GM12878 (cell line): ENCODE measurements around the gene FRAS1. TPM values are rescaled to one million over a fixed set of nuclear protein-coding genes. Genes with fewer than 3 reads are reported as not detected.

ENCODE experiments used
- ATAC-seq: fragments of 200-7000 bp; cut with Tn5 transposase; 3 replicates; pipeline ENCODE4 v1.9.1; 2020; ENCODE audit warnings: mild to moderate bottlenecking, moderate library complexity
- BruUV-seq: library from RNA; stranded (reverse); fragments of 400-500 nt; replicated peaks from 2 replicates; lab custom pipeline; 2021; lab: Mats Ljungman, UMichigan
- CTCF ChIA-PET: fragments of 300-600 bp; sonication (Branson Sonifier 250); formaldehyde crosslinking; extraction: SDS; loops from one replicate; lab custom pipeline; 2021; ENCODE audit warnings: inconsistent platforms; lab: Yijun Ruan, JAX
- POLR2A ChIA-PET: fragments of 350-600 bp; formaldehyde crosslinking; extraction: SDS; loops from one replicate; lab custom pipeline; 2021; ENCODE audit warnings: inconsistent platforms; lab: Charles Lee
- RAD21 ChIA-PET: fragments of 300-600 bp; sonication (Branson Sonifier 250); formaldehyde crosslinking; loops from one replicate; lab custom pipeline; 2023; ENCODE audit warnings: antibody characterized with exemption; ENCODE audit not compliant: unreplicated experiment; lab: Charles Lee
- SMC1A ChIA-PET: fragments of 300-600 bp; sonication (Branson Sonifier 250); formaldehyde crosslinking; loops from one replicate; lab custom pipeline; 2023; ENCODE audit not compliant: unreplicated experiment, uncharacterized antibody; lab: Charles Lee
- DNase-seq: peaks from one replicate; pipeline ENCODE4 v3.0.0-alpha.2; 2011; ENCODE audit warnings: low read depth, low spot score
- FAIRE-seq: peaks from 3 replicates; lab custom pipeline; 2011; peaks lifted over from hg19 to GRCh38; lab: Jason Lieb, UNC
- H2AFZ ChIP-seq: 2 replicates; pipeline ENCODE4 v1.6.0; 2011; ENCODE audit warnings: low read depth, low read length, control low read depth; ENCODE audit not compliant: control insufficient read depth
- H3K27ac ChIP-seq: 2 replicates; pipeline ENCODE4 v1.5.1; 2011; ENCODE audit warnings: control low read depth; ENCODE audit not compliant: control insufficient read depth, insufficient read depth
- H3K27me3 ChIP-seq, 2 experiments: replicated peaks in 1 of 2; 2 replicates each; pipeline versions ENCODE4 v1.6.0 to v1.6.1; 2011; ENCODE audit warnings: low read length in 1 of 2; ENCODE audit not compliant: control insufficient read depth in 2 of 2, insufficient read depth in 2 of 2
- H3K36me3 ChIP-seq, 2 experiments: 2 replicates each; pipeline ENCODE4 v1.5.1; 2011; ENCODE audit warnings: low read length in 1 of 2; ENCODE audit not compliant: control insufficient read depth in 2 of 2, insufficient read depth in 2 of 2
- H3K4me1 ChIP-seq: 2 replicates; pipeline ENCODE4 v1.6.1; 2011; ENCODE audit warnings: mild to moderate bottlenecking, low read length, moderate library complexity, mixed read lengths; ENCODE audit not compliant: control insufficient read depth, insufficient read depth
- H3K4me2 ChIP-seq: 2 replicates; pipeline ENCODE4 v1.6.0; 2011; ENCODE audit warnings: control low read depth; ENCODE audit not compliant: control insufficient read depth, insufficient read depth
- H3K4me3 ChIP-seq: fragments of 200-600 bp; sonication (generic); 2 replicates; pipeline ENCODE4 v1.5.1; 2016
- H3K79me2 ChIP-seq: 2 replicates; pipeline ENCODE4 v1.6.0; 2011; ENCODE audit warnings: low read length; ENCODE audit not compliant: control insufficient read depth, insufficient read depth
- H3K9ac ChIP-seq: 2 replicates; pipeline ENCODE4 v1.8.0; 2011; ENCODE audit warnings: low read length, control low read depth, mixed read lengths; ENCODE audit not compliant: control insufficient read depth, insufficient read depth
- H3K9me3 ChIP-seq: replicated peaks from 3 replicates; pipeline ENCODE4 v1.5.1; 2011; ENCODE audit warnings: mild to moderate bottlenecking, low read length; ENCODE audit not compliant: control insufficient read depth, insufficient read depth
- H4K20me1 ChIP-seq: 2 replicates; pipeline ENCODE4 v1.6.0; 2011; ENCODE audit not compliant: control insufficient read depth, insufficient read depth
- E2F4 ChIP-seq: IDR thresholded peaks from 2 replicates; pipeline ENCODE4 v1.6.1; 2012; ENCODE audit warnings: low read depth, low read length, improper control_type of control experiment
- FOS ChIP-seq: IDR thresholded peaks from 3 replicates; pipeline ENCODE4 v1.6.1; 2011; ENCODE audit warnings: borderline replicate concordance; ENCODE audit not compliant: insufficient read length; ENCODE audit errors: extremely low read depth
- FOXK2 ChIP-seq: fragments of 450-650 bp; IDR thresholded peaks from 2 replicates; pipeline ENCODE4 v1.6.1; 2017; ENCODE audit warnings: mild to moderate bottlenecking, moderate library complexity
- GABPA ChIP-seq: IDR thresholded peaks from 2 replicates; pipeline ENCODE4 v1.6.1; 2014; ENCODE audit warnings: antibody characterized with exemption, low read depth, mild to moderate bottlenecking, inconsistent platforms
- HDAC6 ChIP-seq: fragments of 200-600 bp; sonication (generic); IDR thresholded peaks from one replicate; pipeline ENCODE4 v1.8.0; 2017; ENCODE audit warnings: antibody characterized with exemption; ENCODE audit not compliant: unreplicated experiment
- HSF1 ChIP-seq: fragments of 150-350 bp; IDR thresholded peaks from 2 replicates; pipeline ENCODE4 v1.6.1; 2014; ENCODE audit warnings: mild to moderate bottlenecking, low read depth, low read length
- IRF4 ChIP-seq: IDR thresholded peaks from 2 replicates; pipeline ENCODE4 v1.6.1; 2011; ENCODE audit warnings: low read depth, low read length
- JUND ChIP-seq: IDR thresholded peaks from 2 replicates; pipeline ENCODE4 v1.6.1; 2012; ENCODE audit warnings: low read depth, mild to moderate bottlenecking, low read length, improper control_type of control experiment, moderate library complexity
- LARP7 ChIP-seq: fragments of 450-650 bp; IDR thresholded peaks from 2 replicates; pipeline ENCODE4 v1.6.1; 2017; ENCODE audit warnings: mild to moderate bottlenecking
- MLLT1 ChIP-seq: fragments of 450-650 bp; IDR thresholded peaks from 2 replicates; pipeline ENCODE4 v1.6.1; 2016; ENCODE audit warnings: mild to moderate bottlenecking
- MXI1 ChIP-seq: fragments of 150-350 bp; IDR thresholded peaks from 2 replicates; pipeline ENCODE4 v1.6.1; 2011; ENCODE audit warnings: low read depth, mild to moderate bottlenecking, inconsistent platforms, low read length, improper control_type of control experiment
- PAX8 ChIP-seq: fragments of 450-650 bp; IDR thresholded peaks from 2 replicates; pipeline ENCODE4 v1.6.1; 2017; ENCODE audit warnings: mild to moderate bottlenecking, moderate library complexity
- RCOR1 ChIP-seq: conservative IDR thresholded peaks from 2 replicates; pipeline ENCODE4 v1.6.1; 2012; ENCODE audit warnings: low read depth, low read length, improper control_type of control experiment
- RELB ChIP-seq: fragments of 450-650 bp; IDR thresholded peaks from 2 replicates; pipeline ENCODE4 v1.6.1; 2017; ENCODE audit warnings: low read depth, mild to moderate bottlenecking, moderate library complexity
- SMAD5 ChIP-seq: IDR thresholded peaks from 2 replicates; pipeline ENCODE4 v1.6.1; 2016; ENCODE audit warnings: antibody characterized with exemption, low read depth
- SMC3 ChIP-seq: IDR thresholded peaks from 2 replicates; pipeline ENCODE4 v1.6.1; 2011; ENCODE audit warnings: low read length, improper control_type of control experiment, borderline replicate concordance
- TAF1 ChIP-seq: IDR thresholded peaks from 2 replicates; pipeline ENCODE4 v1.6.1; 2011; ENCODE audit warnings: mild to moderate bottlenecking, low read depth, low read length, borderline replicate concordance
- ZZZ3 ChIP-seq: IDR thresholded peaks from 2 replicates; pipeline ENCODE4 v1.6.1; 2011; ENCODE audit warnings: low read depth; ENCODE audit not compliant: control insufficient read depth, insufficient read length
- WGBS: methylation state at CpG from one replicate; pipeline ENCODE4 v1.1.6; 2016; ENCODE audit warnings: low lambda C conversion rate; ENCODE audit not compliant: insufficient replicate concordance, insufficient coverage; ENCODE audit errors: missing lambda C conversion rate; 5-methylcytosine and 5-hydroxymethylcytosine counted together
- in situ Hi-C: fragments of 300-500 bp; cut with MboI; formaldehyde crosslinking; loops from 9 replicates; pipeline ENCODE4 v1.14.3; 2018; ENCODE audit warnings: mixed read lengths
- intact Hi-C: fragments of 100-400 bp; cut with micrococcal nuclease; formaldehyde crosslinking; loops from one replicate; pipeline ENCODE4 v1.14.2; 2022; ENCODE audit not compliant: unreplicated experiment
- polyA plus RNA-seq, 11 experiments: library from polyadenylated mRNA; depleted of rRNA in 4 of 11; unstranded in 6 of 11; stranded (reverse) in 5 of 11; fragments of >200 nt; fragmentation: Nextera tagmentation in 4 of 11; fragmentation: Illumina TruSeq in 1 of 11; extraction: Ambion mirVana in 4 of 11; extraction: Trizol in 1 of 11; gene quantifications; 1 replicate in 1 of 11; 2 replicates in 10 of 11; pipeline versions ENCODE4 v1.2.1 to v1.2.3, GENCODE V29; 2011 to 2016; ENCODE audit warnings: inconsistent platforms in 2 of 11, missing spikeins in 2 of 11, low read depth in 1 of 11
- total RNA-seq, 4 experiments: library from RNA; depleted of rRNA in 3 of 4; stranded (reverse); fragments of >200 nt in 3 of 4; fragmentation: Illumina TruSeq in 1 of 4; extraction: Trizol in 1 of 4; gene quantifications; 2 replicates each; pipeline versions ENCODE4 v1.2.1 to v1.2.3, GENCODE V29; 2013 to 2021

FRAS1 gene
- total and polyA plus RNA-seq, 10 of the 15 experiments (the other 5 are each of a cell fraction or from before 2014, with no cell fraction given), result 0.08 to 11.7 (median 0.20) TPM

- 11% methylated on average over 4 of the region's 4 CpGs for WGBS
- RAD21 ChIA-PET, result no interaction called here
- H4K20me1 ChIP-seq, result no peaks in the 10 kb centered on the region
- H3K79me2 ChIP-seq, result no peaks in the 10 kb centered on the region
- SMC1A ChIA-PET, result no interaction called here
- no peak for FAIRE-seq
- H3K27ac ChIP-seq, result no peak overlapping the region
- H3K27me3 ChIP-seq, result no peaks in the 10 kb centered on the region
- DNase-seq, result no peak
- H3K4me1 ChIP-seq, result peaks cover 6% of the 10 kb centered on the region
- H2AFZ ChIP-seq, result no peak overlapping the region
- BruUV-seq, result no TSS peak
- no peak for ATAC-seq
- in situ Hi-C loops, result no loop called here
- H3K4me2 ChIP-seq, result no peak overlapping the region
- intact Hi-C loops, result loop anchor here (10.0 kb wide), 1 partner anchor 508 kb away; the partner anchor contains the start of gene FRAS1
- no peaks in the 10 kb centered on the region for H3K9me3 ChIP-seq
- CTCF ChIA-PET, result no interaction called here
- H3K9ac ChIP-seq, result no peak overlapping the region
- no peaks in the 10 kb centered on the region for H3K36me3 ChIP-seq
- H3K4me3 ChIP-seq, result no peak overlapping the region
- POLR2A ChIA-PET, result no interaction called here
- TF ChIP-seq GABPA (no peak), TAF1 (no peak), MLLT1 (no peak), RELB (no peak), E2F4 (no peak), SMC3 (no peak), HDAC6 (no peak), IRF4 (no peak), JUND (no peak), MXI1 (no peak), HSF1 (no peak), LARP7 (no peak), SMAD5 (no peak), RCOR1 (no peak), FOS (no peak), ZZZ3 (no peak), PAX8 (no peak), FOXK2 (no peak)
Observed at GRCh38 chr4:78562687-78563086, 505.6 kb downstream of the FRAS1 start.
